ENCODE results near the gene DPH2.

Gene DPH2

DNA sequence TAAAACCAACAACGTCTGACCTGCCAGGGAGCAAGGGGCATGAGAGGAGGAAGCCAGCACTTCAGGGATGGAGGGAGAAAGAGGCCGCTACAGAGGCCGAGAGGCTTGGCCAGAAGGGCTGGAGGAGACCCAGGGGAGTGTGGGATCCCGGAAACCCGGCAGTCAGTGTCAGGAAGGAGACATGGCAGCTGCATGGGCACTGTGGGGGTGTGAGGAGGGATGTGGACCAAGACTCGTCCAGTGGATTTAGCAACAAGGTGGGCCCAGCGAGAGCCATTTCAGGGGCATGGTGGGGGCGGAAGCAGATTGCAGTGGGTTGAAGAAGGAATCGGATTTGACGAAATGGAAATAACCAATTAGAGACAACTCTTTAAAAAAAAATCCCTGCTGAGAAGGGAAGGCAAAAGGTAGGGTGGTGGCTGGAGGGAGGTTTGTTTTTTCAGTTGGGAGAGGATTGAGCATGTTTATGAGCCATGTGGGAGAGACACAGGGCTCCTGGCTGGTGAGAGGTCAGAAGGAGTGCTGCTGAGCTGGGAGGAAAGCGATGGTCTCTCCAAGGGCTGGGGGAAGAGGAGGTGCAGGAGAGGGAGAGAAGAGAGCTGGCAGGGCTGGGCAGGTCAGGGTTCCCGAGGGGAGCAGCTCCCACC, 13.6 kb downstream of the DPH2 start:
- no peak for DNase-seq (ENCODE audit: low read depth)

DNA sequence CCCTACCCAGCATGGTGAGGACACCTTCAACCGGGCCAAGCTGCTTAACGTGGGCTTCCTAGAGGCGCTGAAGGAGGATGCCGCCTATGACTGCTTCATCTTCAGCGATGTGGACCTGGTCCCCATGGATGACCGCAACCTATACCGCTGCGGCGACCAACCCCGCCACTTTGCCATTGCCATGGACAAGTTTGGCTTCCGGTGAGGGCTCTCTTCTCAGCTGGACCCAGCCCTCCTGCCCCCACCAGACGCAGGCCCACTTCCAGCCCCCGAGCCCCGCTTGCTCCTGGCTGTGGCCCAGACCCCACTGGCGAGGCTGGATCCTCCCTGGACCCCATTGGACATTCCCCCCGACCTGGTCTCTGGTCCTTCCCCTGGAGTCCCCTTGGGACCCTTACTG, 15.0 kb downstream of the DPH2 start:
- DNase-seq (ENCODE audit: low read depth) = no peak

DNA sequence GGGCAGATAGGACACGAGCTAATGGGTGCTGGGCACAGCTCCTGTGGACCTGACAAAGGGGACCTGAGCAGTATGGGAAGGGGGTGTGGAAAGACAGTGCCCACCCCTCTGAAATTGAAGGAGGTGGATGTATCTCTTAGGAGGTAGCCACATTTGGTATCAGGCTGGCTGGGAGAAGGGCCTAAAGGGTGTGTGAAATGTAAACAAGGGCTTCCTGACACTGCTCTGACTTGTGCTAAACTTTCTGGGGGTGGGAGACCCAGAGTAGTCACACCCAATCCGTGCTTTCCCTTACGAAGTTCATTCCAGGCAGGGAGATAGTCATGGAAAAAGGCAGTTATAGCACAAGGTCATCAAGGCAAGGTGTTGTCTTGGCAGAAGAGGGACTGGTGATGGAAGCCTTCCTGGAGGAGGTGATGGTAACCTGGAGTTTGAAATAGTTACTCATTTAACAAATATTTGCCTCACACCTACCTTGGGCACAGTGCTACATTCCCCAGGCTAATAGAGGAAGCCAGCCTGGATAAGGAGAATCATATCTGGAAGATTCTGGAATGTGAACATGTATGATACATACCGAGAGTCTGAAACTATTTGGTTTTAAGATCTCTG, 16.3 kb downstream of the DPH2 start:
- DNase-seq (ENCODE audit: low read depth) = no peak

DNA sequence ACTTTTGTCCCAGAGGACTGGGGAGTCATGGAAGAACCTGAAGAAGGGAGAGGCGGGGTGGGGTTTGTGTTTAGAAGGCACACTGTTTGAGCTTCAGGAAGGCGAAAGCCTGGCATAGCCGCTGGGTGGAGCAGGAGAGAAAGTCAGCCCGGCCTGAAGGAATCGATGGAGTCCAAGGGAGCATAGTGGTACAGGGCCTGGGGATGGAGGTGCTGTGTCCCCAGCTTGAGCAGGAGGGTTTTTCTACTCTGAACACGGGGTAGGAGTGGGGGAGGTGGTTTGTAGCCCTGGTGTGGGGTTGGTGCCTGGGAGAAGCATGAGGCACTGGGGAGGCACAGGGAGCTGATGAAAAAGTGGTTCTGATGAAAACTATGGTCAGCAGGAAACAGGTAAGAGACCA, 16.9 kb downstream of the DPH2 start:
- DNase-seq (ENCODE audit: low read depth) = no peak

DNA sequence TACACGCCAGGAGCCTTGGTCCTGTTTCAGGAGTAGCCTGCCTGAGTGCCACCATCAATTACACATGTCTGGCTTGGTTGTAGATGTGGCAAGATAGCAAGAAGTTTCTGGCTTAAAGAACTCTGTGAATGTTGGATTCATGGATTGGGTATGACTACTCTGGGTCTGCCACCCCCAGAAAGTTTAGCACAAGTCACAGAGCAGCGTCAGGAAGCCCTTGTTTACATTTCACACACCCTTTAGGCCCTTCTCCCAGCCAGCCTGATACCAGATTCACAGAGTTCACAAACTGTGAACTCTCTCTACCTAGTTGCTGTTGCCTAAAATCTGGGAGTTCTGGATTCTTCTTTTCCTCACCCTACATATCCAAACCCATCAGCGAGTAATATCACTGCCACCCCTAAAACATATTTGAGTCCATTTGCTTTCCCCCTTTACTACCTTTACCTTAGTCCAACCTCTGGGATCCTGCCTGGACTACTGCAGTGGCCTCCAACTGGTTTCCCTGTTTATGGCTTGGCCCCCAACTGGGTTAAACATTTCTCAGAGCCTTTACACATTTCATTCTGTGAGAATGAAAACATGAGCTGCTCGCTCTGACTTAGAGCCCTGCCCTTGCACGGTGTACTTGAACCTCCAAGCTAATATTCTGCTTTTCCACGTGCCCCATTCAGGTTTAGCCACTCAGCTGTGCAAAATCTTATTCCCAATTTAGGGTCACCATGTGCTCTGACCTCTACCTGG, 17.5 kb downstream of the DPH2 start:
- DNase-seq (ENCODE audit: low read depth) = no peak

DNA sequence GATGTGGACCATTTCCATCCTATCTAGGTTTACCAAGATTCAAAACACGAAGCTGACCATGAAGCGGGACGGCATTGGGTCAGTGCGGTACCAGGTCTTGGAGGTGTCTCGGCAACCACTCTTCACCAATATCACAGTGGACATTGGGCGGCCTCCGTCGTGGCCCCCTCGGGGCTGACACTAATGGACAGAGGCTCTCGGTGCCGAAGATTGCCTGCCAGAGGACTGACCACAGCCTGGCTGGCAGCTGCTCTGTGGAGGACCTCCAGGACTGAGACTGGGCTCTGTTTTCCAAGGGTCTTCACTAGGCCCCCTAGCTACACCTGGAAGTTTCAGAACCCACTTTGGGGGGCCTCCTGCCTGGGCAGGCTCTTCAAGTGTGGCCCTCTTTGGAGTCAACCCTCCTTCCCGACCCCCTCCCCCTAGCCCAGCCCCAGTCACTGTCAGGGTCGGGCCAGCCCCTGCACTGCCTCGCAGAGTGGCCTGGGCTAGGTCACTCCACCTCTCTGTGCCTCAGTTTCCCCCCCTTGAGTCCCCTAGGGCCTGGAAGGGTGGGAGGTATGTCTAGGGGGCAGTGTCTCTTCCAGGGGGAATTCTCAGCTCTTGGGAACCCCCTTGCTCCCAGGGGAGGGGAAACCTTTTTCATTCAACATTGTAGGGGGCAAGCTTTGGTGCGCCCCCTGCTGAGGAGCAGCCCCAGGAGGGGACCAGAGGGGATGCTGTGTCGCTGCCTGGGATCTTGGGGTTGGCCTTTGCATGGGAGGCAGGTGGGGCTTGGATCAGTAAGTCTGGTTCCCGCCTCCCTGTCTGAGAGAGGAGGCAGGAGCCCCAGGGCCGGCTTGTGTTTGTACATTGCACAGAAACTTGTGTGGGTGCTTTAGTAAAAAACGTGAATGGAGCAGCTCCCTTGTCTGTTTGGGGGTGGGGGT, 20.7 kb downstream of the DPH2 start:
- DNase-seq (ENCODE audit: low read depth) = no peak

DNA sequence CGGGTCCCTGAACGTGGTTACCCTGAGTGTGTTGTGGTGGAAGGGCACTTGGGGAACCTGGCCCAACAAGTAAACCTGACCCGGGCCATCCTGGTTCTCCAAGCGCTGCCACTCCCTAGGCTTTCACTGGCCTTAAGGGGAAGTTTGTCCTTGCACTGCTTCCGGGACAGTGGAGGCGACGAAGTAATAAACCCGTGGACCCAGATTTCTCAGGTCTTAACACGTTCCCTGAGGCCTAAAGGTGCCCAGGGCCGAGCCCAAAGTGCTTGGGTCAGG, 21.3 kb downstream of the DPH2 start:
- DNase-seq (ENCODE audit: low read depth) = no peak

DNA sequence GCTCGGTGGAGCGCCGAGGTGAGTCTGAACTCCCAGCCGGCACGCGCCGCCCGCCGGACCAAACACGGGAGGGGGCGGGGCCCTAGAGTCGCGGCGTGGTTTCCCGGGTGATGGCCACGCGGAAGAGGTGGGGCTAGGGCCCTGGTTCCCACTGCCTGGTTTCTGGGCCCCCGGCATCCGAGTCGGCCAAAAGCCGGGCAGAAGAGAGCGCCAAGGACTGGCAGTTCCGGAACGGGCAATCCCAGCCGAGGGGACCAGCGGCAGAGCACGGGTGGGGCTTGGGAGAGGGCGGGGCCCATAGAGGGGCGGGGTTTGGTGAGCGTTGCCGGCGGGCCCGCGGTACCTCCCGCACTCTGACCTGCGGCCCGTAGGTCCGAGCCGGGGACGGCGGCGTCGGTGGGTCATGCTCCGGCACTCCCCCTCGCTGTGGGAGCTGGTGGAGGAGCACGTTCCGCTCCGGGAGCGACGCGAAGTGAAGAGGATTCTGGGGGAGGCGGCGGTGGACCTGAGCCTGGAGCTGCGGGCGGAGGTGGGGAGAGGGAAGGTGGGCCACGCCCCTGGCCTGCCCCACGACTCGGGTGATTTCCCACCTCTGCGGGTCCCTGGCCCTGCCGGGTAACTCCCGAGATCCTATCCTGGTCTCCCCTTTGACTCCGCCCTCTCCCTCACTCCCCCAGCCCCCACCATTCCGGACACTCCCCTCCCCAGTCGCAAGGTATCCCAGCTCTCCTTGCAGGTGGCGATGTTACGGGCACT, 21.8 kb downstream of the DPH2 start, which contains the start of gene CCDC24:
Gene CCDC24, plus strand, starts transcription at position 124 of the 756 bp plus-strand sequence. Its CDS starts 280 bp downstream, at position 404.
- DNase-seq (ENCODE audit: low read depth) = peak; percentile 64

DNA sequence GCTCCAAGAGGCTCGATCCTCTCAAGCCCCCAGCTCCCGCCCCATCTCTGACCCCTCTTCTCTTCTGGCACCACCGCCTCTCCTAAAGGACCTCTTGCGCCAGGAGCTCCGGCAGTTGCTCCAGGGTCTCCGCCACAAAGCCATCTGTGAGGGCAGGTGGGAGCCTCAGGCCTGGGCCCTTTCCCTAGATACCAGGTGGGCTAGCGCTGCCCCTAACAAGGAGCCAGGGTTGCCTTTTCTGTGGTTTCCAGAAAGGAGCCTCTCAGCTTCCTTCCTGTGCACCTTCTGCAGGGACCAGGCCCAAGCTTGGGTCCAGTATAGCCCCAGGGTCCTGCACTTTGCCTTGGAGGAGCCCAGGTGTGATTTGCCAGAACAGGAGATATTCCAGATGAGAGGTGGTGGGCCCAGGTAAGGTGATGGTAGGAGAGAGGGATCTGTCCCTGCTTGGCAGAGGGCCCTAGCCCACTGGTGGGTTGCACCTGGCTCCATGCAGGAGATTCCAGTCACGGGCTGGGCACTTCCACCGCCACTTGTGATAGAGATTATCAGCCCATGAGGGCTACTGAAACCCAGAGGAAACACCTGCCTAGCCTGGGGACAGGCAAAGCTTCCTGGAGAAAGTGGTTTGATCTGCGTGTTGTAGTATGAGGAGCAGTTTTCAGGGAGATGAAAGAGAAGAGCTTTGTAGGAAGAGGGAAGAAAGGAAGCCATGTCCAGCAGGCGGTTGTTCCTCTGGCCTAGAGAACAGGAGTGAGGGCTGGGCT, 22.6 kb downstream of the DPH2 start:
- DNase-seq (ENCODE audit: low read depth) = no peak

DNA sequence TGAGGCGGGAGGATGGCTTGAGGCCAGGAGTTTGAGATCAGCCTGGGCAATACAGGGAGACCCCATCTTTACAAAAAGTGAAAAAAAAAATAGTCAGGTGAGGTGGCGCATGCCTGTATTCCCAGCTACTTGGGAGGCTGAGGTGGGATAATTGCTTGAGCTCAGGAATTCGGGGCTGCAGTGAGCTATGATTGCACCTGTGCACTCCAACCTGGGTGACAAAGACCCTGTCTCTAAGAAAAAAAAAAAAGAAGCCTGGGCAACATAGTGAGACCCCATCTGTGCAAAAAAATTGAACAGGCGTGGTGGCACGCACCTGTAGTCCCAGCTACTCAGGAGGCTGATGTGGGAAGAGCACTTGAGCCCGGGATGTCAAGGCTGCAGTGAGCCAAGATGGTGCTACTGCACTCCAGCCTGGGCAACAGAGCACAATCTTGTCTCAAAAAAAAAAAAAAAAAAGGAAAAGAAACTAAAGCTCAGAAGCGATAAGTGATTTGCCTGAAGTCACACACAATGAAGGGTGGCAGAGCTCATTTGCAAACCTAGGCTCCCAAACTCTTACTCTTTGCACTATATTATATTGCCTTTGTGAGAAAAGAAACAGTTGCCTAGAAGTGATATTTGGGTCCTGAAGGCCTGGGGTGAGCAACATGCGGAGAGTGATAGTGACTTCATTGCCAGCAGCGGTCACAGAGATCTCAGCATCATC, 23.6 kb downstream of the DPH2 start:
- no peak for DNase-seq (ENCODE audit: low read depth)

DNA sequence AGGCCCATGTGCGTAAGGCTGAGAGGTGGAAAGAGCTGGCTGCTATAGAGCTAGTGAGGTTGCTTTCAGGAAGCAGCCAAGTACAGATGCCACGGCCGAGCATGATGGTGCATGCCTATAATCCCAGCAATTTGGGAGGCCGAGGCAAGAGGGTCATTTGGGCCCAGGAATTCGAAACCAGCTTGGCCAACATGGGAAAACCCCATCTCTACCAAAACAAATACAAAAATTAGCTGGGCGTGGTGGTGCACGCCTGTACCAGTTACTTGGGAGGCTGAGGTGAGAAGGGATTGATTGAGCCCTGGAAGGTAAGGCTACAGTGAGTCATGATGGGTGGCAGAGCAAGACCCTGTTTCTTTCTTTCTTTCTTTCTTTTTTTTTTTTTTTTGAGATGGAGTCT, 24.3 kb downstream of the DPH2 start:
- DNase-seq (ENCODE audit: low read depth) = no peak

DNA sequence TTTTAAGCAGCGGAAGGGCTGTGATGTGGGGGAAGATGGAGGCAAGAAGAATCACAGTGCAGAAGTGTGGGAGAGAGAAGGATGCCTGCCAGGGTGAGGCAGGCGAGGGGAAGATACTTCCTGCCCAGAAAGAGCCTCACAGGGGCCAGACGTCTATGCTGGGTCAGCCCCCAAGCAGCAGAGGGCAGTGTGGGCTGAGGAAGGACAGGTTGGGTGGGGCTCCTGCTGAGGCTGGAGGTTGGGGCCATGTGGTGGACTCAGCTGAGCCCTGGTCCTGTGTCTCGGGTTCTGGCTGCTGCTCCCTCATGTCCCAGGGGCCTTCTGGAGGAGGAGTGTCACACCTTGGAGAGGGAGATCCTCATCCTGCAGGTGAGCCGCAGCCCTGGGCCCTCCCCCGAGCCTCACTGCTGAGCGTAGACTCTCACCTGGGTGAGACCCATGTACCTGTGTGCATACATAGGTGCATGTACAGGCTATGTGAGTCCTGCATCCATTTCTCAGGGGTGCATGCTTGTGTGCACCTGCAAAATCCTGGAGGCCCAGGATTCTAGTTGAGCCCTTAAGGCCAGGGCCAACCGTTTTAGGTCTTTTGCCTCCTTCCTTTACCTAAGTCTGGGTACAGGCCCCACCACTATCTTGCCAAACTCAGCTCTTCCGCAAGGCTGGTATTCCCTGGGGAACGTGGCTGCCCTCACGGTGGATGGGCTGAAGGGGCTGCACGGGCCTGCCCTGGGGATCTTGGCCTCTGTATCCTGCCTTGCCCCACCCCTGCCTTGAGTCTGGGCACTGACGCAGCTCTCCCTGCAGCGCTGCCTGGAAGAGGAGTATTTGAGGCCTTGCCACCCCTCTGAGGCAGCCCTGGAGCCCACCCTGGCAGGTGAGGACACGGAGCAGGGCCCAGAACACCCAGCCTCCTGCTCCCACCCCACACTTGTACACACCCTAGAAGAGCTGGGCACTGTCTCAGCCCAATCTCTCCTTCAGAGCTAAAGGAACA, 25.3 kb downstream of the DPH2 start:
- no peak for DNase-seq (ENCODE audit: low read depth)

DNA sequence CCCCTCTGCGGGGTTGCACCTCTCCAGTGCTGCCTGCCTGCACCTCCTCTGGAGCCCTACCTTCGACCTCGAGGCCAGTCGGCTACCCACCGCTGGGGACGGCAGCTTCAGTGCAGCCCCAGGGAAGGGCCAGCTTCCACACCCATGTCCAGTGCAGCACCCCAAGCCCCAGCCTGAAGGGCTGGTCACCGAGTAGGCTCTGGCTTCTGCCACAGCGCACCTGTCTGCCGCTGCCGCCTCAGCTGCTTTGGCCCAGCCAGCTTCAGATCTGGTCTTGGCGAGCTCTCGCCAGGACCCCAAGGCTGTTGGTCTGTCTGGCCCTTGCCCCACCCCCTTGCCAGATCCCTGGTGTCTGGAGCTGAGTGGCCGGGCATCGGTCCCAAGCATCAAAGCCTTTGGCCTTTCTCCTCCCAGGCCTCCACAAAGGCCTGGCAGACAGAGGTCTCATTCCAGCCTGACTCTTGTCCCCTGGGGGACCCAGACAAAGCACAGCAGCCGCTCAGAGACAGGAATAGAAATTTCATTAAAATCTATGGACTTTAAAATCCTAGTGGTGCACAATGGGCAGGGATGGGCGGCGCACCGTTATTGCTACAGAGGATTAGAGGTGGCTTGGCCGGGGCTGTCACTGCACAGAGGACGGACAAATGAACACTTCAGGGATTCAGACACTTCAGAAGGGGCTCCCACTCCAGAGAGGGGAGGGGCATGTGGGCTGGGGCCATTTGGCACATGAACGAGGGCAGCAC, 26.3 kb downstream of the DPH2 start:
- DNase-seq (ENCODE audit: low read depth) = no peak

DNA sequence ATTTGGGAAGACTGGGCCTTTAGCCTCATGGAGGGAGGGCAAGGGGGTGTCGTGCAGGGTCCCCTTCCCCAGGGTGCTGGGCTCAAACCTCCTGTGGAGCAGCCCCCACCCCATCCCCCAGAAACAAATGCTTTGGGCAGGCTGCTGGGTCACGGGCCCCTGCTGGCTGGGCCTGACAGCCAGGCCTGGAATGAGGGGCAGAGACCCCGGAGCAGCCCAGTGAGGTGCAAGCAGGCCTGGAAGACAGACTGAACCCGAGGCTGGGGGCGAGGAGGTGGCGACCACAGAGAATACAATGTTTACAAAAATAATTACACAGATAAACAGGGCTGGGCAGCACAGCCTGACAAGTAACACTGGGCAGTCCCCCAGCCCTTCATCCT, 26.9 kb downstream of the DPH2 start:
- DNase-seq (ENCODE audit: low read depth) = no peak

DNA sequence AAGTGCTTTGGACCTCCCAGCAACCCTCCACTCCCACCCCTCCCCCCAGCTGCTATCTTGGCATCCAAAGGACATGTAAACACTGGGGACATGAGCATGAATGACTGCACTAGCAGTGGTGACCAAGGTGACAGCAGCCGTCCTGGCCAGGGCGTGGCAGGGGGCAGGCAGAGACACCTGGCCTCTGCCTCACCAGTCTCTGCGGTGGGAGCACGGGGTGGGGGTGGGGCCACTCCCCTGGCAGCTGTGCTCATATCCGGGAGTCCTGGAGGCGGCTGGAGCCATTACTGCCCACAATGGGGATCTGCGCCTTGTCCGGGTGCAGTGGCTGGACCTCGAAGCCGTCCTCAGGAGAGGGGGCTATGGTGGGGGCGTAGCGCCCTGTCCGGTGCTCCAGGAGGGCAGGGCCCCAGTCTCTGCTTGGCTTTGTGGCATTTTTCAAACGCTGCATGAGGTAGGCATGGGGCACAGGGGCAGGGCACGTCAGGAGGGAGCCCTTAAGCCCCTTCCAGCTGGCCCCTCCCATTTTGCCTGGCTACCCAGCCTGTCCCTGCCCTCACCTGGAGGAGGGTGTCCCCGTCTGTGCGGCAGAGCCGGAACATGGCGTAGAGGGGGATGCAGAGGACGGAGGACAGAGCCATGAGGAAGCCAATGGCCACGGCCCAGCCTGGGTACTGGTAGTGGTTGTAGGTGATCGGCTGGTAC, 27.6 kb downstream of the DPH2 start:
- no peak for DNase-seq (ENCODE audit: low read depth)

DNA sequence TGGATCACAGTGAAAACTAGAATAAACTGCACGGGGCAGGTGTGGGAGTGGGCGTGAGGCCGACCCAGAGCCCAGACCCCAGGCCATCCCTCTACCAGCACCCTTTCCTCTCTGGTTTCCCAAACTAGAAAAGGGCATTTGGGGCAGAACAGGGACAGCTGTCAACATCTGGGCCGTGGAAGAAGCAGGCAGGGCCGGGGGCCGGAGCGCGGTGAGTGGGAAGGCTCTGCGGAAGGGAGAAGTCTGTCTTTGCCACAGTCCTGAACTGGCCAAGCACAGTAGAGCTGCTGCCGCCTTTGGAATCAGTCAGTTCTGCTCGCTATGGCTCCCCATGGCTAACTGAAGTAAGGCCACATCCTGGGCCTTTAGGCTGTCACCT, 28.2 kb downstream of the DPH2 start:
- DNase-seq (ENCODE audit: low read depth) = no peak

DNA sequence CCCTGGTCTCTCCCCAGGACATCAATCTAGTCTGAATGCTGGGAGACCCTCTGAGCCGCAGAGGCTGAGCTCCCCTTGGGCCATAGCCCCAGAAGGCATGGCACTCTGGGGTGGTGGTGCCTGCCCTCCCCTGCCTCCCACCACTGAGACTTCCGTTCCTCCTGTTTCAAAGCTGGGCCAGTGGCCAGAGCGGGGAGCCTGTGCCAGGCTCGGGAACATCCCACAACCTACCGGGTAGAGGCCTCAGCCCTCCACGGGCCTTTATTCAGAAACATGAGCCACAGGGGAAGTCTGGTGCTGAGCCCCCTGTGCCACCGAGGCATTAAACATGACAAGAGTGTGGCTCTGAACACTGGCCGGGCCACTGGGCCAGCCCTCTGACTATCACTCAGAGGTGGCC, 29.6 kb downstream of the DPH2 start:
- no peak for DNase-seq (ENCODE audit: low read depth)

DNA sequence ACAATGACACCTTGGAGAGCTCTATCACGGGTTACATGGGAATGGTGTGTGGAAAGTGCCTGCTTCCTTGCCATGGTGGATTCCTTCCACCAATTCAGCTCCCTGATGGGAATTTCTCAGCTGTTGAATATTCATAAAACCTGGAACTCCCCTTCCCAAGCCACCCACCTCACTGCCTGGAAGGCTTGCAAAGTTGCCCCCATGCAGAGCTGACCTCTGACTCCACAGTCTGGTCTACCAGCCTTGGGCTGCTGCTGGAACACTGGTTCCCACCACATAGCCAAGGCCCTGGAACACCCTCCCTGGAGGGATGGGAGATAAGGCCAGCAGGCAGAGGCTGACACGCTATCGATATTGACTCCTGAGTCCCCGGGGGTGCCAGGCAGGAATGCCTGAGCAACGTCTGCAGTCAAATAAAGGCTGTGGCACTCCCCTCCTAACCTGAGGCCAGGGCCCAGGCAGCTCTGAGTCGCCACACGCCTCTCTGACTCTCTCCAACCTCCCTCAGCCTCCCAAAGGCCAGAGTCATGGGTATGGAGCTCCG, 30.4 kb downstream of the DPH2 start:
- DNase-seq (ENCODE audit: low read depth) = no peak

Data from activated T-cell treated with anti-CD3 and anti-CD28 coated beads for 24 hours (primary cell).